Lower leg skin (tissue), 4 donors: ENCODE results near the gene PLGRKT. TPM values are rescaled to one million over a fixed set of nuclear protein-coding genes. Genes with fewer than 3 reads are reported as not detected.

ENCODE experiments used
- DNase-seq, 2 donors: peaks; one replicate each; pipeline ENCODE4 v3.0.0-alpha.2; 2019; ENCODE audit warnings: low spot score in 2 of 2
- H3K4me3 ChIP-seq: fragments of 200-600 bp; sonication (generic); 2 replicates; pipeline ENCODE4 v1.5.1; 2017; ENCODE audit warnings: mild to moderate bottlenecking, low read depth; ENCODE audit not compliant: poor library complexity, severe bottlenecking
- CTCF ChIP-seq, 3 donors: fragments of 450-650 bp; IDR thresholded peaks; one replicate each; pipeline ENCODE4 v1.5.1; 2016; ENCODE audit warnings: antibody characterized with exemption in 3 of 3, mild to moderate bottlenecking in 3 of 3, moderate library complexity in 2 of 3
- POLR2A ChIP-seq, 2 donors: fragments of 450-650 bp; IDR thresholded peaks; one replicate each; pipeline ENCODE4 v1.6.1; 2016 to 2017; ENCODE audit warnings: antibody characterized with exemption in 2 of 2, mild to moderate bottlenecking in 1 of 2, moderate library complexity in 1 of 2
- WGBS, 2 donors: methylation state at CpG; one replicate each; pipeline ENCODE4 v1.1.5; 2018; 5-methylcytosine and 5-hydroxymethylcytosine counted together
- intact Hi-C: fragments of 100-400 bp; cut with DNase I; formaldehyde crosslinking; loops from one replicate; pipeline ENCODE4 v1.15.0; 2023; ENCODE audit warnings: low total_unique reads
- total RNA-seq, 4 donors: library from RNA; depleted of rRNA; stranded (reverse); fragments of >200 nt; gene quantifications; one replicate each; pipeline ENCODE4 v1.1.0, GENCODE V29; 2016

PLGRKT gene
- total RNA-seq, 4 donors from 2014 or later: 6.1 to 15.3 (median 9.1) TPM

GRCh38 chr9:5375091-5375490, 62.6 kb downstream of the PLGRKT start:
- intact Hi-C loops: no loop called here
- no peak overlapping the region for H3K4me3 ChIP-seq
- no peak for DNase-seq
- TF ChIP-seq CTCF (IDR thresholded peaks at IDR 0.05) (no peak), POLR2A (IDR thresholded peaks at IDR 0.05) (no peak)
- WGBS, 2 donors: 72 to 85% methylated on average over 1 of the region's 1 CpG

- no peak for DNase-seq
- WGBS, 2 donors: 58 to 87% methylated on average over 2 to 3 of the region's 3 CpGs
- intact Hi-C loops: no loop called here
- no peak overlapping the region for H3K4me3 ChIP-seq
- TF ChIP-seq POLR2A (IDR thresholded peaks at IDR 0.05) (no peak), CTCF (IDR thresholded peaks at IDR 0.05) (no peak)
These were observed 73.3 kb downstream of the PLGRKT start for GRCh38 chr9:5364294-5365024.

GRCh38 chr9:5361326-5362010, 76.3 kb downstream of the PLGRKT start:
- no peak for TF ChIP-seq POLR2A (IDR thresholded peaks at IDR 0.05)
- TF ChIP-seq CTCF (IDR thresholded peaks at IDR 0.05): no peak
- no peak overlapping the region for H3K4me3 ChIP-seq
- intact Hi-C loops: no loop called here
- no peak for DNase-seq
- 75 to 78% methylated on average over 3 of the region's 3 CpGs for WGBS, 2 donors

- TF ChIP-seq POLR2A (IDR thresholded peaks at IDR 0.05) (no peak), CTCF (IDR thresholded peaks at IDR 0.05) (no peak)
- DNase-seq: no peak
- intact Hi-C loops: no loop called here
- no peak overlapping the region for H3K4me3 ChIP-seq
These were observed 77.4 kb downstream of the PLGRKT start for GRCh38 chr9:5360341-5360740.

- TF ChIP-seq POLR2A (IDR thresholded peaks at IDR 0.05) (no peak), CTCF (IDR thresholded peaks at IDR 0.05) (no peak)
- H3K4me3 ChIP-seq: no peak overlapping the region
- intact Hi-C loops: no loop called here
- 80 to 82% methylated on average over 1 of the region's 1 CpG for WGBS, 2 donors
- DNase-seq: no peak
These were observed 80.2 kb downstream of the PLGRKT start for GRCh38 chr9:5357431-5358105.
